Endothelial cell (in vitro differentiated cells): ENCODE measurements around the gene CECR2. TPM values are rescaled to one million over a fixed set of nuclear protein-coding genes. Genes with fewer than 3 reads are reported as not detected.
A peak's percentile ranks its signal among the peaks of the same experiment; 100 is the strongest.

Source experiments
- DNase-seq: peaks from one replicate; pipeline ENCODE4 v3.0.0; 2021; ENCODE audit warnings: low spot score
- H3K27ac Mint-ChIP-seq: one replicate; pipeline ENCODE4 v1.8.0; 2021; ENCODE audit warnings: mixed read lengths, inconsistent platforms; ENCODE audit not compliant: unreplicated experiment
- H3K27me3 Mint-ChIP-seq: one replicate; pipeline ENCODE4 v1.8.0; 2021; ENCODE audit warnings: mild to moderate bottlenecking, moderate library complexity, mixed read lengths, inconsistent platforms; ENCODE audit not compliant: unreplicated experiment
- H3K36me3 Mint-ChIP-seq: one replicate; pipeline ENCODE4 v1.8.0; 2021; ENCODE audit warnings: mild to moderate bottlenecking, low read depth, mixed read lengths, inconsistent platforms; ENCODE audit not compliant: unreplicated experiment
- H3K4me1 Mint-ChIP-seq: one replicate; pipeline ENCODE4 v1.8.0; 2021; ENCODE audit warnings: mild to moderate bottlenecking, mixed read lengths, inconsistent platforms; ENCODE audit not compliant: unreplicated experiment
- H3K4me3 Mint-ChIP-seq: one replicate; pipeline ENCODE4 v1.8.0; 2021; ENCODE audit warnings: mild to moderate bottlenecking, mixed read lengths, inconsistent platforms; ENCODE audit not compliant: unreplicated experiment
- H3K9me3 Mint-ChIP-seq: one replicate; pipeline ENCODE4 v1.8.0; 2021; ENCODE audit warnings: mixed read lengths, inconsistent platforms; ENCODE audit not compliant: unreplicated experiment
- total RNA-seq: library from RNA; stranded (reverse); fragmentation: NEBNext Ultra II Directional; extraction: Animal tissue kit (Norgen Biotek cat#: 25700); gene quantifications from one replicate; pipeline ENCODE4 v1.2.1, GENCODE V29; 2021; ENCODE audit not compliant: unreplicated experiment
- TF ChIP-seq, protein P1 (sequence below): fragments of 200-600 bp; sonication (generic); IDR thresholded peaks from one replicate; pipeline ENCODE4 v1.5.0; 2021; ENCODE audit warnings: antibody characterized with exemption; ENCODE audit not compliant: unreplicated experiment

CECR2 gene
- total RNA-seq, 1 donor from 2014 or later, result 65.3 TPM

DNA sequence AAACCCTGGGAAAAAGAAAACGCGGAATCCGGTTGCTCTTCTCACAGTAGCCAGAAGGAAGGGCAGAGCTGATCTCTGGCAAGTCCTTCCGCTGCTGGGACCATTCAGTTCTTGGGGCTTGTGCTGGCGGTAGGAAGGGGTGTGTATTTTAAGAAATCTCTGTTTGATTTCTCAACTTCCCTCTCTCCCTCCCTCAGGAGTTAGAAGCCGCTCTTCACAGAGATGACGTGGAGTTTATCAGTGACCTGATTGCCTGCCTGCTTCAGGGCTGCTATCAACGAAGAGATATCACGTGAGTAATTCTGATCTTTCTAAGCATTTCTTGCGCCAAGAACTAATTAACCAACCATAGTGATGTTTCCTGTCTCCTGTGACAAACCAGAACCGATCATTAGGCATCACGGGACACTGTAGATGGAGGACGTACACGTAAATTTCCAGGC is 108.2 kb downstream of the CECR2 start:
- Mint-ChIP-seq H3K36me3 (peaks cover 14% of the 10 kb centered on the region), H3K4me1 (peaks cover 30% of the 10 kb centered on the region), H3K9me3 (no peaks in the 10 kb centered on the region), H3K4me3 (peak overlapping the region; percentile 19), H3K27ac (peak overlapping the region; percentile 55), H3K27me3 (no peaks in the 10 kb centered on the region)
- TF ChIP-seq, protein P1, sequence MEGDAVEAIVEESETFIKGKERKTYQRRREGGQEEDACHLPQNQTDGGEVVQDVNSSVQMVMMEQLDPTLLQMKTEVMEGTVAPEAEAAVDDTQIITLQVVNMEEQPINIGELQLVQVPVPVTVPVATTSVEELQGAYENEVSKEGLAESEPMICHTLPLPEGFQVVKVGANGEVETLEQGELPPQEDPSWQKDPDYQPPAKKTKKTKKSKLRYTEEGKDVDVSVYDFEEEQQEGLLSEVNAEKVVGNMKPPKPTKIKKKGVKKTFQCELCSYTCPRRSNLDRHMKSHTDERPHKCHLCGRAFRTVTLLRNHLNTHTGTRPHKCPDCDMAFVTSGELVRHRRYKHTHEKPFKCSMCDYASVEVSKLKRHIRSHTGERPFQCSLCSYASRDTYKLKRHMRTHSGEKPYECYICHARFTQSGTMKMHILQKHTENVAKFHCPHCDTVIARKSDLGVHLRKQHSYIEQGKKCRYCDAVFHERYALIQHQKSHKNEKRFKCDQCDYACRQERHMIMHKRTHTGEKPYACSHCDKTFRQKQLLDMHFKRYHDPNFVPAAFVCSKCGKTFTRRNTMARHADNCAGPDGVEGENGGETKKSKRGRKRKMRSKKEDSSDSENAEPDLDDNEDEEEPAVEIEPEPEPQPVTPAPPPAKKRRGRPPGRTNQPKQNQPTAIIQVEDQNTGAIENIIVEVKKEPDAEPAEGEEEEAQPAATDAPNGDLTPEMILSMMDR, result no peak
- DNase-seq, result no peak

GRCh38 chr22:17479135-17479534 is 109.9 kb downstream of the CECR2 start:
- Mint-ChIP-seq H3K9me3 (no peaks in the 10 kb centered on the region), H3K4me3 (no peak overlapping the region), H3K27ac (no peak overlapping the region), H3K27me3 (no peaks in the 10 kb centered on the region), H3K36me3 (peaks cover 14% of the 10 kb centered on the region), H3K4me1 (peaks cover 19% of the 10 kb centered on the region)
- no peak for DNase-seq
- TF ChIP-seq, protein P1, result no peak

DNA sequence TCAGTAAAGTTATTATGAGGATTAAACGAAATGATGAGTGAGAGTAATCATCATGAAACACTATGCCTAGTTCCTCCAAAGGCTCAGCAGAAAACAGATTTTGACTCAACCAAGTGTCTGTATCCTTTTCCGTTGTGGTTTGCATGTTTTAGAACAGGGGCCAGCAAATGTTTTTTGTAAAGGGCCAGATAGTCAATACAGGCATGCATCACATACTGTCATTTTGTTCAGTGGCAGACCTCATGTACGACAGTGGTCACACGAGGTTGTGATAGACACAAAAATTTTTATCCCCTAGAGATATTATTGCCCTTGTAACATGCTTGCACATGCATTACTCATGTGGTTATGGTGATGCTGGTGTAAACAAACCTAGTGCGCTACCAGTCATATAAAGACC is 112.2 kb downstream of the CECR2 start:
- Mint-ChIP-seq H3K27me3 (no peaks in the 10 kb centered on the region), H3K4me3 (no peak overlapping the region), H3K36me3 (peaks cover 15% of the 10 kb centered on the region), H3K4me1 (peaks cover 7% of the 10 kb centered on the region), H3K9me3 (no peaks in the 10 kb centered on the region), H3K27ac (no peak overlapping the region)
- TF ChIP-seq, protein P1, result no peak
- no peak for DNase-seq

DNA sequence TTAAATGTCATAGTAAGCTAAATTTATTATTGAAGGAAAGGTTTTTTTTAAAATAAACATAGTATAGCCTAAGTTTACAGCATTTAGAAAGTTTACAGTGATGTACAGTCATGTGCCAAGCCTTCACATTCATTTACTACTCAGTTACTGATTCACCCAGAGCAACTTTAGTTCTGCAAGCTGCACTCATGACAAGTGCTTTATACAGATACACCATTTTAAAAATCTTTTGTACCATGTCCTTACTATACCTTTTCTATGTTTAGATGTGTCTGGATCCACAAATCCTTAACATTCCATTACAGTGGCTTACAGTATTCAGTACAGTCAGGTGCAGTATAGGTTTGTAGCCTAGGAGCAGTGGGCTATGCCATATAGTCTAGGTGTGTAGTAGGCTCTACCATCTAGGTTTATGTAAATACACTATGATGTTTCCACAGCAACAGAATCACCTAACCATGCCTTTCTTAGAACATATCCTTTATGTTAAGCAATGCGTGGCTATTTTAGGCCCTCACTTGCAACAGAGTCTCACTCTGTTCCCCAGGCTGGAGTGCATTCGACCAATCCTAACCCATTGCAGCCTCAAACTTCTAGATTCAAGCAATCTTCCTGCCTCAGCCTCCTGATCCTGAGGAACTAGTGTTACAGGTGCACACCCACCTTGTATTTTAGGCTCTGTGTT is 114.6 kb downstream of the CECR2 start:
- no peak overlapping the region for H3K27ac Mint-ChIP-seq
- no peak for DNase-seq
- TF ChIP-seq, protein P1, result no peak
- no peaks in the 10 kb centered on the region for H3K9me3 Mint-ChIP-seq
- no peaks in the 10 kb centered on the region for H3K4me1 Mint-ChIP-seq
- peaks cover 2% of the 10 kb centered on the region for H3K27me3 Mint-ChIP-seq
- H3K4me3 Mint-ChIP-seq, result no peak overlapping the region
- H3K36me3 Mint-ChIP-seq, result peaks cover 12% of the 10 kb centered on the region

- no peak for DNase-seq
- no peak overlapping the region for H3K4me3 Mint-ChIP-seq
- H3K36me3 Mint-ChIP-seq, result peaks cover 10% of the 10 kb centered on the region
- H3K27ac Mint-ChIP-seq, result peak overlapping the region; percentile 17
- no peaks in the 10 kb centered on the region for H3K9me3 Mint-ChIP-seq
- no peaks in the 10 kb centered on the region for H3K4me1 Mint-ChIP-seq
- TF ChIP-seq, protein P1, result no peak
- H3K27me3 Mint-ChIP-seq, result peaks cover 4% of the 10 kb centered on the region
Observed at GRCh38 chr22:17484608-17485007, 115.3 kb downstream of the CECR2 start.
